HS-27A (cell line): ENCODE results near the gene FAM117B.
"Not testable (repeated sequence)": the region's sequence is repeated elsewhere in the genome, so short reads cannot be mapped to it uniquely, and the experiment has no call there.

Experiments
- DNase-seq: peaks from one replicate; pipeline ENCODE4 v3.0.0-alpha.2; 2012; ENCODE audit warnings: low read depth, missing footprints

Gene FAM117B

GRCh38 chr2:202758604-202759003 lies 123.8 kb downstream of the FAM117B start:
- DNase-seq = no peak

- no peak for DNase-seq
Measured at GRCh38 chr2:202760848-202761247, 126.1 kb downstream of the FAM117B start.

GRCh38 chr2:202762556-202762955 lies 127.8 kb downstream of the FAM117B start:
- no peak for DNase-seq

- DNase-seq = no peak
Measured at GRCh38 chr2:202763916-202764315, 129.1 kb downstream of the FAM117B start.

- no peak for DNase-seq
Measured at GRCh38 chr2:202764991-202765390, 130.2 kb downstream of the FAM117B start.

- DNase-seq = no peak
Measured at GRCh38 chr2:202765436-202765835, 130.7 kb downstream of the FAM117B start.

GRCh38 chr2:202768273-202768672 lies 133.5 kb downstream of the FAM117B start:
- no peak for DNase-seq

- DNase-seq = no peak
Measured at GRCh38 chr2:202769201-202769600, 134.4 kb downstream of the FAM117B start.

- DNase-seq = no peak
Measured at GRCh38 chr2:202771336-202771735, 136.6 kb downstream of the FAM117B start.

GRCh38 chr2:202771741-202772460 lies 137.1 kb downstream of the FAM117B start:
- DNase-seq = no peak

- DNase-seq = no peak
Measured at GRCh38 chr2:202773301-202773973, 138.7 kb downstream of the FAM117B start.

- no peak for DNase-seq
Measured at GRCh38 chr2:202774104-202774503, 139.3 kb downstream of the FAM117B start.

- DNase-seq = no peak
Measured at GRCh38 chr2:202778217-202778616, 143.4 kb downstream of the FAM117B start.

GRCh38 chr2:202780514-202781021 lies 145.8 kb downstream of the FAM117B start:
- DNase-seq = peak; percentile 12

- no peak for DNase-seq
Measured at GRCh38 chr2:202782940-202783558, 148.3 kb downstream of the FAM117B start.

- DNase-seq = no peak
Measured at GRCh38 chr2:202786842-202787241, 152.1 kb downstream of the FAM117B start.

GRCh38 chr2:202790676-202791075 lies 155.9 kb downstream of the FAM117B start:
- DNase-seq = no peak

GRCh38 chr2:202797944-202798343 lies 163.2 kb downstream of the FAM117B start:
- no peak for DNase-seq

GRCh38 chr2:202805911-202806310 lies 171.1 kb downstream of the FAM117B start:
- not testable (repeated sequence) for DNase-seq

GRCh38 chr2:202807431-202808138 lies 172.8 kb downstream of the FAM117B start:
- not testable (repeated sequence) for DNase-seq

- no peak for DNase-seq
Measured at GRCh38 chr2:202808754-202809153, 174.0 kb downstream of the FAM117B start.

GRCh38 chr2:202813387-202813786 lies 178.6 kb downstream of the FAM117B start:
- no peak for DNase-seq
